Fibroblast of upper back skin (primary cell): Measurements from ENCODE around the gene SLC25A22.

ENCODE experiments used
- DNase-seq: peaks from one replicate; pipeline ENCODE4 v3.0.0-alpha.2; 2013

Gene SLC25A22

GRCh38 chr11:788953-789940 is 8.8 kb downstream of the SLC25A22 start:
- DNase-seq, result no peak

GRCh38 chr11:788009-788640 is 10.0 kb downstream of the SLC25A22 start:
- DNase-seq, result no peak

GRCh38 chr11:787084-787675 is 10.9 kb downstream of the SLC25A22 start:
- no peak for DNase-seq

- DNase-seq, result no peak
These were observed 11.6 kb downstream of the SLC25A22 start for GRCh38 chr11:786235-787083.

- peak; percentile 81 for DNase-seq
These were observed 14.5 kb downstream of the SLC25A22 start for GRCh38 chr11:783581-784015.

- DNase-seq, result no peak
These were observed 15.6 kb downstream of the SLC25A22 start for GRCh38 chr11:782264-783174.

- no peak for DNase-seq
These were observed 18.0 kb downstream of the SLC25A22 start for GRCh38 chr11:779955-780532.

- no peak for DNase-seq
These were observed 18.8 kb downstream of the SLC25A22 start for GRCh38 chr11:778976-779954.

- DNase-seq, result peak; percentile 82
These were observed 20.5 kb downstream of the SLC25A22 start, which contains the start of gene GATD1 for GRCh38 chr11:777288-778255. Gene GATD1, minus strand, starts transcription at chr11:777487. Its CDS starts 25 bp downstream, at chr11:777462.

- DNase-seq, result no peak
These were observed 21.4 kb downstream of the SLC25A22 start for GRCh38 chr11:776561-777287.

GRCh38 chr11:776263-776560 is 21.9 kb downstream of the SLC25A22 start:
- DNase-seq, result no peak

GRCh38 chr11:774873-775592 is 23.0 kb downstream of the SLC25A22 start:
- no peak for DNase-seq

GRCh38 chr11:773830-774229 is 24.3 kb downstream of the SLC25A22 start:
- no peak for DNase-seq

GRCh38 chr11:773425-773824 is 24.7 kb downstream of the SLC25A22 start:
- DNase-seq, result no peak

- no peak for DNase-seq
These were observed 25.4 kb downstream of the SLC25A22 start for GRCh38 chr11:772429-773390.

GRCh38 chr11:771617-772204 is 26.4 kb downstream of the SLC25A22 start:
- no peak for DNase-seq
